Ishikawa (cell line): ENCODE results near the gene IFNAR2.

Experiments used
- CEBPB ChIP-seq: IDR thresholded peaks from 2 replicates; pipeline ENCODE4 v1.6.1; 2012
- CREB1 ChIP-seq: IDR thresholded peaks from 2 replicates; pipeline ENCODE4 v1.6.1; 2012; ENCODE audit warnings: low read depth
- EGR1 ChIP-seq: IDR thresholded peaks from 2 replicates; pipeline ENCODE4 v1.6.1; 2012
- EP300 ChIP-seq: IDR thresholded peaks from 2 replicates; pipeline ENCODE4 v1.6.1; 2012; ENCODE audit warnings: borderline replicate concordance
- FOXM1 ChIP-seq: IDR thresholded peaks from 2 replicates; pipeline ENCODE4 v1.6.1; 2012; ENCODE audit warnings: low read depth, borderline replicate concordance
- NFIC ChIP-seq: IDR thresholded peaks from 2 replicates; pipeline ENCODE4 v1.6.1; 2012
- RAD21 ChIP-seq: IDR thresholded peaks from 2 replicates; pipeline ENCODE4 v1.6.1; 2012; ENCODE audit warnings: low read depth
- TAF1 ChIP-seq: IDR thresholded peaks from 2 replicates; pipeline ENCODE4 v1.6.1; 2012; ENCODE audit warnings: low read depth, mild to moderate bottlenecking
- TCF12 ChIP-seq: IDR thresholded peaks from 2 replicates; pipeline ENCODE4 v1.6.1; 2012; ENCODE audit warnings: low read depth
- TEAD4 ChIP-seq: IDR thresholded peaks from 2 replicates; pipeline ENCODE4 v1.6.1; 2012
- USF1 ChIP-seq: IDR thresholded peaks from 2 replicates; pipeline ENCODE4 v1.6.1; 2012
- YY1 ChIP-seq: IDR thresholded peaks from 2 replicates; pipeline ENCODE4 v1.6.1; 2012; ENCODE audit warnings: low read depth
- ZBTB7A ChIP-seq: IDR thresholded peaks from 2 replicates; pipeline ENCODE4 v1.6.1; 2012; ENCODE audit warnings: low read depth
- TF ChIP-seq, protein P1 (sequence below): IDR thresholded peaks from 2 replicates; pipeline ENCODE4 v1.6.1; 2012
- TF ChIP-seq, protein P2 (sequence below): IDR thresholded peaks from 2 replicates; pipeline ENCODE4 v1.6.1; 2012; ENCODE audit warnings: low read depth, mild to moderate bottlenecking

IFNAR2 gene

GRCh38 chr21:33254766-33255165 lies 25.0 kb downstream of the IFNAR2 start:
- TF ChIP-seq EP300 (no peak), TCF12 (no peak), RAD21 (no peak)

DNA sequence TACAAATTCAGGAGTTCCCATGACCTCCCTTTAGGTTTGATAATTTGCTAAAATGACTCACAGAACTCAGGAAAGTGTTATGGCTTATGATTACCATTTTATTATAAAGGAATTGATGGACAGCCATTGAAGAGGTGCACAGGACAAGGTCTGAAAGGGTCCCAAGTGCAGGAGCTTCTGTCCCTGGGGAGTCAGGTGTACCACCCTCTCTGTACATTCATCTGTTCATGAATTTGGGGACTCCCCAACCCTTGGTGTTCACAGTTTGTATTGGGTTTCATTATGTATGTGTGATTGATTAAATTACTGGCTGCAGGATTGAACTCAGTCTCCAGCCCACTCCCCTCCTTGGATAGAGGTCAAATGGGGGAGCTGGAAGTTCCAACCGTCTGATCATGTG lies 25.7 kb downstream of the IFNAR2 start:
- no peak for TF ChIP-seq TAF1
- TF ChIP-seq CEBPB: no peak
- no peak for TF ChIP-seq EGR1
- TF ChIP-seq TEAD4: no peak
- TF ChIP-seq TCF12: no peak
- no peak for TF ChIP-seq FOXM1
- TF ChIP-seq, protein P1, sequence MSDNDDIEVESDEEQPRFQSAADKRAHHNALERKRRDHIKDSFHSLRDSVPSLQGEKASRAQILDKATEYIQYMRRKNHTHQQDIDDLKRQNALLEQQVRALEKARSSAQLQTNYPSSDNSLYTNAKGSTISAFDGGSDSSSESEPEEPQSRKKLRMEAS: no peak
- TF ChIP-seq RAD21: no peak
- TF ChIP-seq, protein P2, sequence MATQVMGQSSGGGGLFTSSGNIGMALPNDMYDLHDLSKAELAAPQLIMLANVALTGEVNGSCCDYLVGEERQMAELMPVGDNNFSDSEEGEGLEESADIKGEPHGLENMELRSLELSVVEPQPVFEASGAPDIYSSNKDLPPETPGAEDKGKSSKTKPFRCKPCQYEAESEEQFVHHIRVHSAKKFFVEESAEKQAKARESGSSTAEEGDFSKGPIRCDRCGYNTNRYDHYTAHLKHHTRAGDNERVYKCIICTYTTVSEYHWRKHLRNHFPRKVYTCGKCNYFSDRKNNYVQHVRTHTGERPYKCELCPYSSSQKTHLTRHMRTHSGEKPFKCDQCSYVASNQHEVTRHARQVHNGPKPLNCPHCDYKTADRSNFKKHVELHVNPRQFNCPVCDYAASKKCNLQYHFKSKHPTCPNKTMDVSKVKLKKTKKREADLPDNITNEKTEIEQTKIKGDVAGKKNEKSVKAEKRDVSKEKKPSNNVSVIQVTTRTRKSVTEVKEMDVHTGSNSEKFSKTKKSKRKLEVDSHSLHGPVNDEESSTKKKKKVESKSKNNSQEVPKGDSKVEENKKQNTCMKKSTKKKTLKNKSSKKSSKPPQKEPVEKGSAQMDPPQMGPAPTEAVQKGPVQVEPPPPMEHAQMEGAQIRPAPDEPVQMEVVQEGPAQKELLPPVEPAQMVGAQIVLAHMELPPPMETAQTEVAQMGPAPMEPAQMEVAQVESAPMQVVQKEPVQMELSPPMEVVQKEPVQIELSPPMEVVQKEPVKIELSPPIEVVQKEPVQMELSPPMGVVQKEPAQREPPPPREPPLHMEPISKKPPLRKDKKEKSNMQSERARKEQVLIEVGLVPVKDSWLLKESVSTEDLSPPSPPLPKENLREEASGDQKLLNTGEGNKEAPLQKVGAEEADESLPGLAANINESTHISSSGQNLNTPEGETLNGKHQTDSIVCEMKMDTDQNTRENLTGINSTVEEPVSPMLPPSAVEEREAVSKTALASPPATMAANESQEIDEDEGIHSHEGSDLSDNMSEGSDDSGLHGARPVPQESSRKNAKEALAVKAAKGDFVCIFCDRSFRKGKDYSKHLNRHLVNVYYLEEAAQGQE: no peak
- TF ChIP-seq EP300: no peak
- TF ChIP-seq ZBTB7A: no peak
- TF ChIP-seq YY1: no peak
- no peak for TF ChIP-seq NFIC
- no peak for TF ChIP-seq CREB1

DNA sequence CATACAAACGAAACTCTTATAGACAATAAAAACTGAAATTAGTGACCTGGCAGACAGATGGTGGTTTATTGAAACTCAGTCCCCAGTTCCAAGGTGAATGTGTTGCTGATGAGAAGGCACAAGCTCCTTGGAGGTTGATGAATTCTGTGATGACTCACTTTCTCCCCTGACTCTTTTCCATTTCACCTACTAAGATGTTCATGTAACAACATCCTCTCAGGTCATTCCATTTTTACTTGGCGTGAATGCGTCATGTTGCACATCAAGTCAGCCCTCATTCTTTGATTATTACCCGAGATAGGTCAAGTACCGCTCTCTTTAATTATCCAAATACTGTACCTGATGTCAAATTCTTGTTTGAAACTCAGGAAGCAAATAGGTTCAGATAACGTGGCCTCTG lies 26.3 kb downstream of the IFNAR2 start:
- no peak for TF ChIP-seq FOXM1
- TF ChIP-seq TAF1: no peak
- TF ChIP-seq CREB1: no peak
- TF ChIP-seq, protein P1: no peak
- no peak for TF ChIP-seq USF1
- TF ChIP-seq YY1: no peak
- no peak for TF ChIP-seq EP300
- no peak for TF ChIP-seq EGR1
- TF ChIP-seq, protein P2: no peak
- no peak for TF ChIP-seq TEAD4
- no peak for TF ChIP-seq RAD21

- TF ChIP-seq EP300 (no peak), EGR1 (no peak), TEAD4 (no peak), NFIC (no peak), TCF12 (no peak), CEBPB (no peak), CREB1 (no peak), FOXM1 (no peak), YY1 (no peak), TAF1 (no peak)
- TF ChIP-seq, protein P1: no peak
- TF ChIP-seq, protein P2: no peak
Observed at GRCh38 chr21:33257094-33257803, 27.5 kb downstream of the IFNAR2 start.

- TF ChIP-seq USF1 (no peak), EP300 (no peak), CEBPB (no peak)
- TF ChIP-seq, protein P1: no peak
Observed at GRCh38 chr21:33258475-33258874, 28.7 kb downstream of the IFNAR2 start.
